H1 (cell line): Measurements from ENCODE around the gene KCNJ9. TPM values are rescaled to one million over a fixed set of nuclear protein-coding genes. Genes with fewer than 3 reads are reported as not detected.

Experiments
- EZH2 ChIP-seq: fragments of 200-600 bp; sonication (generic); IDR thresholded peaks from 2 replicates; pipeline ENCODE4 v1.7.1; 2012; ENCODE audit warnings: low read depth, mild to moderate bottlenecking, moderate library complexity, low read length, inconsistent platforms; ENCODE audit not compliant: severe bottlenecking
- MAFK ChIP-seq: IDR thresholded peaks from 2 replicates; pipeline ENCODE4 v1.6.1; 2012; ENCODE audit warnings: low read depth, mild to moderate bottlenecking, improper control_type of control experiment, low read length
- NRF1 ChIP-seq: IDR thresholded peaks from 2 replicates; pipeline ENCODE4 v1.6.1; 2011; ENCODE audit warnings: mild to moderate bottlenecking, low read depth, low read length, improper control_type of control experiment
- RNF2 ChIP-seq: fragments of 200-900, 300-1000 bp; sonication (generic); IDR thresholded peaks from 2 replicates; pipeline ENCODE4 v1.7.1; 2016; ENCODE audit warnings: borderline replicate concordance, low read depth, mild to moderate bottlenecking, antibody characterized with exemption, low read length; ENCODE audit not compliant: poor library complexity, severe bottlenecking; ENCODE audit errors: missing control alignments
- RXRA ChIP-seq: IDR thresholded peaks from 2 replicates; pipeline ENCODE4 v1.6.1; 2011; ENCODE audit warnings: low read depth, mild to moderate bottlenecking, low read length, moderate library complexity; ENCODE audit not compliant: insufficient read depth
- USF2 ChIP-seq: IDR thresholded peaks from 2 replicates; pipeline ENCODE4 v1.6.1; 2011; ENCODE audit warnings: low read length, improper control_type of control experiment
- YY1 ChIP-seq: IDR thresholded peaks from 2 replicates; pipeline ENCODE4 v1.6.1; 2011; ENCODE audit warnings: low read depth, mild to moderate bottlenecking, low read length
- polyA plus RNA-seq, 7 experiments: library from polyadenylated mRNA; depleted of rRNA in 3 of 7; stranded (reverse) in 5 of 7; unstranded in 2 of 7; fragments of >200 nt in 5 of 7; fragments of 200-250 nt in 2 of 7; gene quantifications; 1 replicate in 5 of 7; 2 replicates in 1 of 7; 4 replicates in 1 of 7; pipeline versions ENCODE4 v1.2.1 to v1.2.3, GENCODE V29; 2011 to 2013; ENCODE audit warnings: missing spikeins in 2 of 7, mixed read lengths in 2 of 7
- total RNA-seq: library from RNA; stranded (reverse); fragmentation: NEBNext Ultra II Directional; extraction: Animal tissue kit (Norgen Biotek cat#: 25700); gene quantifications from 2 replicates; pipeline ENCODE4 v1.2.1, GENCODE V29; 2021
- TF ChIP-seq, protein P1 (sequence below): IDR thresholded peaks from 2 replicates; pipeline ENCODE4 v1.6.1; 2012; ENCODE audit warnings: inconsistent platforms

KCNJ9 gene
- total and polyA plus RNA-seq, 2 of the 8 experiments (the other 6 are each of a cell fraction or from before 2014, with no cell fraction given): 0.02 to 0.13 TPM

DNA sequence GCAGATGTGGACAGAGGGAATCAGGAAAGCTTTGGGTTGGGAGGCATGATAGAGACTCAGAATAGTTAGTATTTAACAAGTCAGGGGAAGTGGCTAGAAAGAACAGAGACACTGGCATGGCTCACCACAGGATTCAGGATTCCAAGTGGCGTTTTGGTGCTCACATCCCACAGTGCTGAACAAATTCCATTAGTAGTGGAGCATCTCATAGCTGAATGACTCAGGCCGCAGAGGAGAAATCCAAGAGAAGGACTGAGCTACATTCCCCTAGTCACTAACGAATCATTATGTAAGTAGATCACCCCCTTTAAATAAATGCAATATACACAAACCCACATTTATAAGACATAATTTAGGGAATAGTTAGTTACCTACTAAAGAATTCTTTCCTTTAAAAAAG lies 5.0 kb upstream of the KCNJ9 start (continued):
- no peak for TF ChIP-seq YY1
- TF ChIP-seq, protein P1, sequence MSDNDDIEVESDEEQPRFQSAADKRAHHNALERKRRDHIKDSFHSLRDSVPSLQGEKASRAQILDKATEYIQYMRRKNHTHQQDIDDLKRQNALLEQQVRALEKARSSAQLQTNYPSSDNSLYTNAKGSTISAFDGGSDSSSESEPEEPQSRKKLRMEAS: no peak
- TF ChIP-seq NRF1: no peak
- TF ChIP-seq RXRA: no peak
- TF ChIP-seq RNF2: no peak
- no peak for TF ChIP-seq MAFK
- TF ChIP-seq EZH2: no peak
- TF ChIP-seq USF2: no peak
